GM12865 (cell line): ENCODE results near the gene CASP1.

Experiments
- DNase-seq: peaks from one replicate; pipeline ENCODE4 v3.0.0; 2010; ENCODE audit warnings: low read depth
- H3K4me3 ChIP-seq: 2 replicates; pipeline ENCODE4 v1.5.1; 2011; ENCODE audit warnings: mild to moderate bottlenecking, low read depth, low read length, control low read depth
- TF ChIP-seq, protein P1 (sequence below): IDR thresholded peaks from 2 replicates; pipeline ENCODE4 v1.5.1; 2011; ENCODE audit warnings: low read length, control low read depth, low read depth, inconsistent platforms; ENCODE audit not compliant: insufficient read depth; ENCODE audit errors: missing control alignments

The CASP1 gene

DNA sequence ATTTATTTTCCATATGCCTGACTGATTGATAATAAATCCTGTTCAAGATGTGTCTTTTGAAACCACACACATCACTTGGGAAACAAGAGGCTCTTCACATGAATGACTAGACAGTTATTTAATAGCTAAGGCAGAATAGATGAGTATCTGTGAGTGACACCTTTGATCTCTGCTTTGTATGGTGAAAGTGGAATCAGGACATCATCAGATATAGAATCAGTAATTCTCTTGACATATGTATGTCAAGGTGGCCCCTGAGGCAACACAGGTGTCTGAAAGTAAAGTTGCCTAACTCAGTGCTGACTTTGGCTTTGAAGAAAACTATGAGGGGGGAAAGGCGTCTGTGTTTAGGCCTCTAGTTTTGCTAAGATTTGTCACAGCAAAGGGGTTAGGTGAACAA, 55.1 kb downstream of the CASP1 start:
- TF ChIP-seq, protein P1, sequence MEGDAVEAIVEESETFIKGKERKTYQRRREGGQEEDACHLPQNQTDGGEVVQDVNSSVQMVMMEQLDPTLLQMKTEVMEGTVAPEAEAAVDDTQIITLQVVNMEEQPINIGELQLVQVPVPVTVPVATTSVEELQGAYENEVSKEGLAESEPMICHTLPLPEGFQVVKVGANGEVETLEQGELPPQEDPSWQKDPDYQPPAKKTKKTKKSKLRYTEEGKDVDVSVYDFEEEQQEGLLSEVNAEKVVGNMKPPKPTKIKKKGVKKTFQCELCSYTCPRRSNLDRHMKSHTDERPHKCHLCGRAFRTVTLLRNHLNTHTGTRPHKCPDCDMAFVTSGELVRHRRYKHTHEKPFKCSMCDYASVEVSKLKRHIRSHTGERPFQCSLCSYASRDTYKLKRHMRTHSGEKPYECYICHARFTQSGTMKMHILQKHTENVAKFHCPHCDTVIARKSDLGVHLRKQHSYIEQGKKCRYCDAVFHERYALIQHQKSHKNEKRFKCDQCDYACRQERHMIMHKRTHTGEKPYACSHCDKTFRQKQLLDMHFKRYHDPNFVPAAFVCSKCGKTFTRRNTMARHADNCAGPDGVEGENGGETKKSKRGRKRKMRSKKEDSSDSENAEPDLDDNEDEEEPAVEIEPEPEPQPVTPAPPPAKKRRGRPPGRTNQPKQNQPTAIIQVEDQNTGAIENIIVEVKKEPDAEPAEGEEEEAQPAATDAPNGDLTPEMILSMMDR = no peak
- H3K4me3 ChIP-seq = no peak overlapping the region
- no peak for DNase-seq
